ENCODE measurements around the gene ISL1. TPM values are rescaled to one million over a fixed set of nuclear protein-coding genes. Genes with fewer than 3 reads are reported as not detected.

ISL1 gene
- total and polyA plus RNA-seq, 9 donors, result not detected

- 15 to 21% (median 18%) methylated on average over 5 of the region's 5 CpGs for WGBS, 3 donors
- no peak for DNase-seq
- Histone ChIP-seq H3K9me3 (no peaks in the 10 kb centered on the region), H3K27ac (no peak overlapping the region), H3K4me3 (no peak overlapping the region), H3K36me3 (no peaks in the 10 kb centered on the region), H3K4me1 (ENCODE audit: insufficient read depth) (peaks cover 6% of the 10 kb centered on the region), H3K27me3 (no peaks in the 10 kb centered on the region)
- intact Hi-C loops (cut with DNase I), result no loop called here
- TF ChIP-seq POLR2A (IDR thresholded peaks at IDR 0.05), result no peak
- no peak for TF ChIP-seq CTCF (IDR thresholded peaks at IDR 0.05)
These were observed 2.0 kb downstream of the ISL1 start for GRCh38 chr5:51385216-51385615.

GRCh38 chr5:51386916-51387883, 4.0 kb downstream of the ISL1 start:
- WGBS, 3 donors, result 4 to 8% (median 5%) methylated on average over 37 to 38 of the region's 38 CpGs
- Histone ChIP-seq H3K4me3 (no peak overlapping the region), H3K4me1 (ENCODE audit: insufficient read depth) (peaks cover 6% of the 10 kb centered on the region), H3K27me3 (no peaks in the 10 kb centered on the region), H3K9me3 (no peaks in the 10 kb centered on the region), H3K27ac (no peak overlapping the region), H3K36me3 (no peaks in the 10 kb centered on the region)
- DNase-seq, result no peak
- intact Hi-C loops (cut with DNase I), result no loop called here
- TF ChIP-seq CTCF (IDR thresholded peaks at IDR 0.05) (no peak), EP300 (IDR thresholded peaks at IDR 0.05) (no peak), POLR2A (IDR thresholded peaks at IDR 0.05) (no peak)

- no peak for DNase-seq
- TF ChIP-seq EP300 (IDR thresholded peaks at IDR 0.05), result no peak
- no peak for TF ChIP-seq POLR2A (IDR thresholded peaks at IDR 0.05)
- no peak for TF ChIP-seq CTCF (IDR thresholded peaks at IDR 0.05)
- H3K4me1 ChIP-seq (ENCODE audit: insufficient read depth), result peaks cover 4% of the 10 kb centered on the region
- H3K9me3 ChIP-seq, result no peaks in the 10 kb centered on the region
- intact Hi-C loops (cut with DNase I), result no loop called here
- H3K4me3 ChIP-seq, result no peak overlapping the region
- H3K27ac ChIP-seq, result no peak overlapping the region
- no peaks in the 10 kb centered on the region for H3K36me3 ChIP-seq
- H3K27me3 ChIP-seq, result no peaks in the 10 kb centered on the region
- WGBS, 3 donors, result 13 to 22% (median 18%) methylated on average over 10 of the region's 10 CpGs
These were observed 4.6 kb downstream of the ISL1 start for GRCh38 chr5:51387884-51388275.

- TF ChIP-seq CTCF (IDR thresholded peaks at IDR 0.05) (no peak), EP300 (IDR thresholded peaks at IDR 0.05) (no peak), POLR2A (IDR thresholded peaks at IDR 0.05) (no peak)
- Histone ChIP-seq H3K36me3 (no peaks in the 10 kb centered on the region), H3K27me3 (no peaks in the 10 kb centered on the region), H3K4me3 (no peak overlapping the region), H3K9me3 (no peaks in the 10 kb centered on the region), H3K4me1 (ENCODE audit: insufficient read depth) (no peaks in the 10 kb centered on the region), H3K27ac (no peak overlapping the region)
- intact Hi-C loops (cut with DNase I), result no loop called here
- WGBS, 3 donors, result 9 to 16% (median 11%) methylated on average over 12 of the region's 12 CpGs
- DNase-seq, result no peak
These were observed 5.4 kb downstream of the ISL1 start for GRCh38 chr5:51388488-51389287.
